Mucosa of descending colon (tissue), 3 donors: Measurements from ENCODE around the gene CA6. TPM values are rescaled to one million over a fixed set of nuclear protein-coding genes. Genes with fewer than 3 reads are reported as not detected.
"Not testable (repeated sequence)": the region's sequence is repeated elsewhere in the genome, so short reads cannot be mapped to it uniquely, and the experiment has no call there.

Experiments used
- ATAC-seq: fragments of 200-7000 bp; cut with Tn5 transposase; one replicate; pipeline ENCODE4 v1.9.1; 2020; ENCODE audit warnings: mild to moderate bottlenecking, moderate library complexity
- DNase-seq, 3 donors: peaks; one replicate each; pipeline ENCODE4 v3.0.0-alpha.2; 2020
- H3K36me3 ChIP-seq: fragments of 200-600 bp; one replicate; pipeline ENCODE4 v1.8.0; 2021; ENCODE audit warnings: low read depth, mild to moderate bottlenecking
- H3K4me1 ChIP-seq: fragments of 200-600 bp; one replicate; pipeline ENCODE4 v1.8.0; 2021; ENCODE audit warnings: low read depth, mild to moderate bottlenecking
- H3K4me3 ChIP-seq: fragments of 200-600 bp; one replicate; pipeline ENCODE4 v1.8.0; 2021; ENCODE audit warnings: mild to moderate bottlenecking
- H3K9me3 ChIP-seq: fragments of 200-600 bp; one replicate; pipeline ENCODE4 v1.8.0; 2021; ENCODE audit warnings: mild to moderate bottlenecking
- intact Hi-C, 2 donors: fragments of 100-400 bp; cut with DNase I in 1 of 2; cut with micrococcal nuclease in 1 of 2; formaldehyde crosslinking; loops; one replicate each; pipeline versions ENCODE4 v1.11.0 to v1.11.1; 2022; cut with DNase I, micrococcal nuclease
- total RNA-seq, 3 donors: library from RNA; stranded (reverse); fragmentation: NEBNext Ultra II Directional in 2 of 3; extraction: Animal tissue kit (Norgen Biotek cat#: 25700) in 2 of 3; gene quantifications; one replicate each; pipeline versions ENCODE4 v1.2.1 to v1.2.4, GENCODE V29; 2021 to 2023
- TF ChIP-seq, protein P1 (sequence below): fragments of 200-600 bp; IDR thresholded peaks from one replicate; pipeline ENCODE4 v1.8.0; 2022; ENCODE audit warnings: antibody characterized with exemption, mild to moderate bottlenecking
- donor health status: DM: no; HTN: no; CAD: no; lungs with moderate emphysema.
- donor health status: DM: no; HTN: no; CAD: no.
- donor health status: DM: no; HTN: yes; CAD: no.

The CA6 gene
- total RNA-seq, 3 donors from 2014 or later: not detected

- H3K4me3 ChIP-seq: no peak overlapping the region
- DNase-seq (no peak), ATAC-seq (no peak)
- no peaks in the 10 kb centered on the region for H3K36me3 ChIP-seq
- TF ChIP-seq, protein P1, sequence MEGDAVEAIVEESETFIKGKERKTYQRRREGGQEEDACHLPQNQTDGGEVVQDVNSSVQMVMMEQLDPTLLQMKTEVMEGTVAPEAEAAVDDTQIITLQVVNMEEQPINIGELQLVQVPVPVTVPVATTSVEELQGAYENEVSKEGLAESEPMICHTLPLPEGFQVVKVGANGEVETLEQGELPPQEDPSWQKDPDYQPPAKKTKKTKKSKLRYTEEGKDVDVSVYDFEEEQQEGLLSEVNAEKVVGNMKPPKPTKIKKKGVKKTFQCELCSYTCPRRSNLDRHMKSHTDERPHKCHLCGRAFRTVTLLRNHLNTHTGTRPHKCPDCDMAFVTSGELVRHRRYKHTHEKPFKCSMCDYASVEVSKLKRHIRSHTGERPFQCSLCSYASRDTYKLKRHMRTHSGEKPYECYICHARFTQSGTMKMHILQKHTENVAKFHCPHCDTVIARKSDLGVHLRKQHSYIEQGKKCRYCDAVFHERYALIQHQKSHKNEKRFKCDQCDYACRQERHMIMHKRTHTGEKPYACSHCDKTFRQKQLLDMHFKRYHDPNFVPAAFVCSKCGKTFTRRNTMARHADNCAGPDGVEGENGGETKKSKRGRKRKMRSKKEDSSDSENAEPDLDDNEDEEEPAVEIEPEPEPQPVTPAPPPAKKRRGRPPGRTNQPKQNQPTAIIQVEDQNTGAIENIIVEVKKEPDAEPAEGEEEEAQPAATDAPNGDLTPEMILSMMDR: no peak
- H3K4me1 ChIP-seq: no peaks in the 10 kb centered on the region
- intact Hi-C loops: no loop called here
- H3K9me3 ChIP-seq: no peaks in the 10 kb centered on the region
Measured at GRCh38 chr1:9018333-9018732, 72.7 kb downstream of the CA6 start.

GRCh38 chr1:9019896-9020295 is 74.2 kb downstream of the CA6 start:
- DNase-seq (no peak), ATAC-seq (no peak)
- TF ChIP-seq, protein P1: no peak
- no peak overlapping the region for H3K4me3 ChIP-seq
- no peaks in the 10 kb centered on the region for H3K36me3 ChIP-seq
- H3K9me3 ChIP-seq: no peaks in the 10 kb centered on the region
- intact Hi-C loops: no loop called here
- no peaks in the 10 kb centered on the region for H3K4me1 ChIP-seq

DNA sequence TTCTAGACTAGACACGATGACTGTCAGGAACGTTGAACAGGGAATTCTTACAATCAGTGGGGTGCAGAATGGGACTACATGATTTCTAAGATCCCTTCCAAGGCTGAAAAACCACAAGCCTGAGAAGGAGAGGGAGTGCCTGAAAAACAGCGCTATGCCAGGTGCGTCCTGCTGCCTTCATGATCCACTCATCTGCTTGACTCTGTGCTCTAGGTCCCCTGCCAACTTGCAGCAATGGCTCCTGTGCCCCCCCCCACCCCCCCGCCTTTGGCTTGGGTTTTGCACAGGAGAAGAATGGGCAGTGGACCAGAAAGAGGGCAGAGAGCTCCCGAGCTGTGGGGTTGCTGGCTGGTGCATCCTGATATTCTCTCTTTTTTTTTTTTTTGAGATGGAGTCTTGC is 74.6 kb downstream of the CA6 start:
- intact Hi-C loops: no loop called here
- no peak for ATAC-seq
- TF ChIP-seq, protein P1: no peak

GRCh38 chr1:9022026-9022738 is 76.5 kb downstream of the CA6 start:
- H3K4me1 ChIP-seq, intact Hi-C loops, H3K9me3 ChIP-seq, DNase-seq, H3K4me3 ChIP-seq, H3K36me3 ChIP-seq, ATAC-seq: not testable (repeated sequence)

More for the DNA sequence above, 74.6 kb downstream of the CA6 start:
- Histone ChIP-seq H3K4me3 (no peak overlapping the region), H3K9me3 (no peaks in the 10 kb centered on the region), H3K36me3 (no peaks in the 10 kb centered on the region), H3K4me1 (no peaks in the 10 kb centered on the region)
- no peak for DNase-seq

- TF ChIP-seq, protein P1: no peak
- DNase-seq (no peak), ATAC-seq (no peak)
- intact Hi-C loops: no loop called here
- no peaks in the 10 kb centered on the region for H3K36me3 ChIP-seq
- H3K9me3 ChIP-seq: no peaks in the 10 kb centered on the region
- no peak overlapping the region for H3K4me3 ChIP-seq
- H3K4me1 ChIP-seq: no peaks in the 10 kb centered on the region
Measured at GRCh38 chr1:9022773-9023172, 77.1 kb downstream of the CA6 start.

Other genes with a start within 250 kb of the CA6 start
- gene RERE, start 128.2 kb upstream of the CA6 start, total RNA-seq: 100 to 1,000 TPM in 2 of 3 donors, 10 to 100 TPM in 1; 99.5 to 204 (median 174) TPM
- gene ENO1, start 67.2 kb upstream of the CA6 start, total RNA-seq: 100 to 1,000 TPM; 383 to 734 (median 494) TPM
- gene SLC2A7, start 80.6 kb downstream of the CA6 start, total RNA-seq: not detected
- 10 to 100 TPM in 1 of 3 donors, 1 to 10 TPM in 2; 4.4 to 34.5 (median 7.8) TPM for gene SLC2A5, start 123.8 kb downstream of the CA6 start, total RNA-seq
- 1 to 10 TPM; 7.0 to 8.7 (median 8.1) TPM for gene GPR157, start 183.2 kb downstream of the CA6 start, total RNA-seq